Upper lobe of left lung (tissue), 4 donors: ENCODE data around the gene ZNF787.

ENCODE experiments used
- EP300 ChIP-seq, 4 donors: sonication (generic); formaldehyde crosslinking; IDR thresholded peaks; one replicate each; pipeline ENCODE4 v1.5.1; 2017; ENCODE audit warnings: antibody characterized with exemption in 4 of 4, control low read depth in 2 of 4
- POLR2A ChIP-seq, 4 donors: fragments of 450-650 bp; IDR thresholded peaks; one replicate each; pipeline ENCODE4 v1.5.1; 2016 to 2017; ENCODE audit warnings: antibody characterized with exemption in 4 of 4, mild to moderate bottlenecking in 2 of 4
- POLR2AphosphoS5 ChIP-seq, 2 donors: sonication (generic); formaldehyde crosslinking; IDR thresholded peaks; one replicate each; pipeline ENCODE4 v1.5.1; 2017; ENCODE audit warnings: antibody characterized with exemption in 2 of 2
- TF ChIP-seq, protein P1 (sequence below), 6 experiments: fragments of 450-650 bp in 4 of 6; fragments of 200-600 bp in 2 of 6; sonication (generic) in 2 of 6; IDR thresholded peaks; one replicate each; pipeline ENCODE4 v1.5.1; 2016 to 2019; ENCODE audit warnings: antibody characterized with exemption in 6 of 6

DNA sequence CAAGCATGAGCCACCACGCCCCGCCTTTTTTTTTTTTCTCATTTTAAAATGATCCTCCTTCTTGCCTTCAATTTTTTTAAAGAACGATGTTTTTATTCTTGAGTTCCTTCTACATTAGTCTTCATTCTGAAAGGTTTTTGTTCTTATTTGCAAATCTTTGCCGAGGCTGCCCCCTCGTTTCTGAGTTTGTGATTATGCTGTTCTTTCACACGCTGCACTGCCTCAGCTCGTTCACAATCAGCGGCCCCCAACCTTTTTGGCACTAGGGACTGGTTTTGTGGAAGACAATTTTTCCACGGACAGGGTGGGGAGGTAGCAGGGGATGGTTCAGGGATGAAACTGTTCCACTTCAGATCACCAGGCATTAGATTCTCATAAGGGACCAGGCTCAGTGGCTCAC, 26.6 kb downstream of the ZNF787 start:
- TF ChIP-seq, protein P1, sequence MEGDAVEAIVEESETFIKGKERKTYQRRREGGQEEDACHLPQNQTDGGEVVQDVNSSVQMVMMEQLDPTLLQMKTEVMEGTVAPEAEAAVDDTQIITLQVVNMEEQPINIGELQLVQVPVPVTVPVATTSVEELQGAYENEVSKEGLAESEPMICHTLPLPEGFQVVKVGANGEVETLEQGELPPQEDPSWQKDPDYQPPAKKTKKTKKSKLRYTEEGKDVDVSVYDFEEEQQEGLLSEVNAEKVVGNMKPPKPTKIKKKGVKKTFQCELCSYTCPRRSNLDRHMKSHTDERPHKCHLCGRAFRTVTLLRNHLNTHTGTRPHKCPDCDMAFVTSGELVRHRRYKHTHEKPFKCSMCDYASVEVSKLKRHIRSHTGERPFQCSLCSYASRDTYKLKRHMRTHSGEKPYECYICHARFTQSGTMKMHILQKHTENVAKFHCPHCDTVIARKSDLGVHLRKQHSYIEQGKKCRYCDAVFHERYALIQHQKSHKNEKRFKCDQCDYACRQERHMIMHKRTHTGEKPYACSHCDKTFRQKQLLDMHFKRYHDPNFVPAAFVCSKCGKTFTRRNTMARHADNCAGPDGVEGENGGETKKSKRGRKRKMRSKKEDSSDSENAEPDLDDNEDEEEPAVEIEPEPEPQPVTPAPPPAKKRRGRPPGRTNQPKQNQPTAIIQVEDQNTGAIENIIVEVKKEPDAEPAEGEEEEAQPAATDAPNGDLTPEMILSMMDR (IDR thresholded peaks at IDR 0.05) = no peak
- TF ChIP-seq POLR2A (IDR thresholded peaks at IDR 0.05) = no peak
- no peak for TF ChIP-seq POLR2AphosphoS5 (IDR thresholded peaks at IDR 0.05)
- no peak for TF ChIP-seq EP300 (IDR thresholded peaks at IDR 0.05)
